ENCODE measurements around the gene ELOVL4. TPM values are rescaled to one million over a fixed set of nuclear protein-coding genes. Genes with fewer than 3 reads are reported as not detected.

Gene ELOVL4
- total and polyA plus RNA-seq, 2 donors (not counting 1 experiment from before 2014, with no cell fraction given) = 0.10 TPM; not detected in 1

- intact Hi-C loops (cut with micrococcal nuclease) = loop anchor here (5.0 kb wide), 1 partner anchor 56 kb away; the partner anchor contains the start of gene TTK
These were observed 822 bp downstream of the ELOVL4 start for GRCh38 chr6:79946272-79947190.

More at GRCh38 chr6:79946272-79947190, 822 bp downstream of the ELOVL4 start:
- POLR2A ChIA-PET = no interaction called here
- WGBS (ENCODE audit: insufficient coverage) = 2% methylated on average over 31 of the region's 38 CpGs
- H3K79me2 ChIP-seq (ENCODE audit: control insufficient read depth, insufficient read depth, low read length) = no peaks in the 10 kb centered on the region
- peak overlapping the region; percentile 16 to 63 (median 39) for H3K4me3 ChIP-seq (ENCODE audit: control extremely low read depth in 1 of 5, extremely low read depth in 1 of 5, insufficient read depth in 1 of 5, low read depth in 2 of 5, low read length in 4 of 5)
- H3K27ac ChIP-seq (ENCODE audit: low read length in 2 of 2) = no peak overlapping the region
- CTCF ChIA-PET = interaction anchor here (1.1 to 2.0 kb wide), 2 partner anchors 8 to 274 kb away, joined by 3 to 4 read pairs; no protein-coding TSS in a partner anchor
- H3K4me2 ChIP-seq (replicated peaks; ENCODE audit: low read depth, low read length, poor library complexity, severe bottlenecking) = peak overlapping the region; percentile 90
- Mint-ChIP-seq H3K27ac (no peak overlapping the region), H3K9me3 (ENCODE audit: insufficient read depth) (no peaks in the 10 kb centered on the region), H3K27me3 (peaks cover 49% of the 10 kb centered on the region), H3K4me1 (peaks cover 19% of the 10 kb centered on the region), H3K4me3 (peak overlapping the region; percentile 82)
- peaks cover 0 to 2% (median 0%) of the 10 kb centered on the region in 3 donors for H3K9me3 ChIP-seq (ENCODE audit: control extremely low read depth in 1 of 3, control insufficient read depth in 2 of 3, insufficient read depth in 1 of 3, low read length in 2 of 3)
- TF ChIP-seq EZH2 (IDR thresholded peaks at IDR 0.05; ENCODE audit: borderline replicate concordance, insufficient read depth, low read depth, low read length, poor library complexity, severe bottlenecking) (no peak), CTCF (IDR thresholded peaks at IDR 0.05) (no peak)
- no peaks in the 10 kb centered on the region for H3K36me3 ChIP-seq (replicated peaks in 1 of 2; ENCODE audit: control extremely low read depth in 1 of 2, control insufficient read depth in 1 of 2, extremely low read depth in 1 of 2, insufficient read depth in 2 of 2, low read length in 1 of 2)
- peak overlapping the region; percentile 77 for H2AFZ ChIP-seq (ENCODE audit: insufficient read depth, low read depth, low read length, poor library complexity, severe bottlenecking)
- peaks cover 0 to 53% (median 45%) of the 10 kb centered on the region in 4 experiments for H3K27me3 ChIP-seq (replicated peaks in 1 of 4; ENCODE audit: control extremely low read depth in 1 of 4, control insufficient read depth in 3 of 4, insufficient read depth in 4 of 4, low read length in 3 of 4)
- H3K9ac ChIP-seq (ENCODE audit: low read length) = peak overlapping the region; percentile 55
- H3K4me1 ChIP-seq (ENCODE audit: control insufficient read depth in 2 of 2, insufficient read depth in 2 of 2, low read length in 2 of 2) = peaks cover 18 to 21% of the 10 kb centered on the region in 2 donors
- H4K20me1 ChIP-seq (ENCODE audit: control insufficient read depth, insufficient read depth, low read length, poor library complexity, severe bottlenecking) = no peaks in the 10 kb centered on the region
- DNase-seq = peak; percentile 32
- ATAC-seq (ENCODE audit: low read depth) = no peak

Data from B cell (primary cell).